ENCODE data around the gene AGK.

Gene AGK

GRCh38 chr7:141567432-141567831, 16.2 kb downstream of the AGK start:
- H3K27me3 ChIP-seq (ENCODE audit: low read length), result no peaks in the 10 kb centered on the region
- H3K79me2 ChIP-seq (ENCODE audit: insufficient read depth, low read length), result no peaks in the 10 kb centered on the region
- H3F3A ChIP-seq (ENCODE audit: insufficient read depth), result no peaks in the 10 kb centered on the region
- H2AFZ ChIP-seq (ENCODE audit: low read depth, low read length, severe bottlenecking), result no peak overlapping the region
- no peaks in the 10 kb centered on the region for H3K9me2 ChIP-seq (replicated peaks; ENCODE audit: insufficient read depth, low read length)
- no peak overlapping the region for H3K4me2 ChIP-seq (ENCODE audit: low read depth, low read length, poor library complexity, severe bottlenecking)
- H3K4me3 ChIP-seq (ENCODE audit: insufficient read depth, low read length, poor library complexity, severe bottlenecking), result no peak overlapping the region
- H3K27ac ChIP-seq (ENCODE audit: low read depth, low read length), result no peak overlapping the region
- no peaks in the 10 kb centered on the region for H3K36me3 ChIP-seq (ENCODE audit: low read length)
- H3K9ac ChIP-seq (ENCODE audit: low read length), result no peak overlapping the region
- TF ChIP-seq CTCF (IDR thresholded peaks at IDR 0.05; ENCODE audit: insufficient read depth, low read length, poor library complexity, severe bottlenecking), result no peak
- H4K20me1 ChIP-seq (ENCODE audit: low read depth, low read length), result no peaks in the 10 kb centered on the region
- H3K9me3 ChIP-seq (ENCODE audit: insufficient read depth, low read length), result no peaks in the 10 kb centered on the region

- Histone ChIP-seq H3K9me3 (ENCODE audit: insufficient read depth, low read length) (no peaks in the 10 kb centered on the region), H3K9me2 (replicated peaks; ENCODE audit: insufficient read depth, low read length) (no peaks in the 10 kb centered on the region), H4K20me1 (ENCODE audit: low read depth, low read length) (no peaks in the 10 kb centered on the region), H3K9ac (ENCODE audit: low read length) (no peak overlapping the region), H3F3A (ENCODE audit: insufficient read depth) (no peaks in the 10 kb centered on the region), H3K27me3 (ENCODE audit: low read length) (no peaks in the 10 kb centered on the region), H3K27ac (ENCODE audit: low read depth, low read length) (no peak overlapping the region), H3K36me3 (ENCODE audit: low read length) (no peaks in the 10 kb centered on the region), H3K4me3 (ENCODE audit: insufficient read depth, low read length, poor library complexity, severe bottlenecking) (no peak overlapping the region), H3K79me2 (ENCODE audit: insufficient read depth, low read length) (no peaks in the 10 kb centered on the region), H2AFZ (ENCODE audit: low read depth, low read length, severe bottlenecking) (no peak overlapping the region), H3K4me2 (ENCODE audit: low read depth, low read length, poor library complexity, severe bottlenecking) (no peak overlapping the region)
- TF ChIP-seq CTCF (IDR thresholded peaks at IDR 0.05; ENCODE audit: insufficient read depth, low read length, poor library complexity, severe bottlenecking) (no peak), EZH2phosphoT487 (conservative IDR thresholded peaks at IDR 0.05; ENCODE audit: low read length) (no peak)
These were observed 17.0 kb downstream of the AGK start for GRCh38 chr7:141568227-141568626.

GRCh38 chr7:141571059-141571458, 19.8 kb downstream of the AGK start:
- TF ChIP-seq EZH2phosphoT487 (conservative IDR thresholded peaks at IDR 0.05; ENCODE audit: low read length), result no peak
- TF ChIP-seq CTCF (IDR thresholded peaks at IDR 0.05; ENCODE audit: insufficient read depth, low read length, poor library complexity, severe bottlenecking), result no peak
- H3K9ac ChIP-seq (ENCODE audit: low read length), result no peak overlapping the region
- H2AFZ ChIP-seq (ENCODE audit: low read depth, low read length, severe bottlenecking), result no peak overlapping the region
- H3F3A ChIP-seq (ENCODE audit: insufficient read depth), result no peaks in the 10 kb centered on the region
- H3K79me2 ChIP-seq (ENCODE audit: insufficient read depth, low read length), result no peaks in the 10 kb centered on the region
- no peaks in the 10 kb centered on the region for H3K9me2 ChIP-seq (replicated peaks; ENCODE audit: insufficient read depth, low read length)
- H3K36me3 ChIP-seq (ENCODE audit: low read length), result peaks cover 3% of the 10 kb centered on the region; the same call in 1 of the 2 replicates
- peaks cover 4% of the 10 kb centered on the region; the same call in 1 of the 2 replicates for H3K9me3 ChIP-seq (ENCODE audit: insufficient read depth, low read length)
- no peak overlapping the region for H3K27ac ChIP-seq (ENCODE audit: low read depth, low read length)
- H3K4me2 ChIP-seq (ENCODE audit: low read depth, low read length, poor library complexity, severe bottlenecking), result no peak overlapping the region
- H3K4me3 ChIP-seq (ENCODE audit: insufficient read depth, low read length, poor library complexity, severe bottlenecking), result no peak overlapping the region
- no peaks in the 10 kb centered on the region for H3K27me3 ChIP-seq (ENCODE audit: low read length)
- no peaks in the 10 kb centered on the region for H4K20me1 ChIP-seq (ENCODE audit: low read depth, low read length)

Data from SU-DHL-6 (cell line).